AG08395 (cell line): ENCODE results near the gene EPS8.

Source experiments
- DNase-seq: peaks from one replicate; pipeline ENCODE4 v3.0.0; 2012; ENCODE audit warnings: mixed read lengths, low spot score

Gene EPS8

GRCh38 chr12:15789220-15790171 is at the start of gene EPS8:
EPS8 (minus strand) TSS chr12:15789388; CDS start chr12:15682951, 106,437 bp downstream.
- peak; percentile 96 for DNase-seq

DNA sequence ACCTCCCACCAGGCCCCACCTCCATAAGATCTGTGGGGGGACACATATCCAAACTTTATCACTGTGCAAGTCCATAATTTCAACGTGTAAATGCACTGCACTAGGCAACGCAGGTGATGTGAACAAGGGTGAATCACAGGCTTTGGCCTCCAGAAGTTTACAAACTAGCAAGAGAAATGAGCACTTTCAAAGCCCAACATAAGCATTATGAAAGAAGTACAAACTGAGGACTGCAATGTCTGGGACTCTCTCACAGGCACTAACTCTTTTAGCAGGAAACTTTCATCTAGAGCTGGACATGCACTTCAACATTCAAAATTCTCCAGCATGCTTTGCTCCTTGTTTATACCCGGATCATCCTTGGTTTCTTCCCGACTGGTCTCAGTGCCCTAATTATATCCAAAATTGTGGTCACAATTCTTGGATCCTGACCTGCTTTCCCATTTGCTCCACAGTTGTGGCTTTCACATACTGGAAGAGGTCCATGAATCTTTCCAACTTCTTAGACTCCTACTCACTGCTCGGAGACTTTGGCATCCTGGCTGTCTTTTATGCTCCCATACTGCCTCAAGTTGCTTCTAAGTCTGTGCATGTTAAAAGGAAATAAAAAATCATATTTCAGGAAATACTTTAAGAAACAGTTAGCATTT is 48.1 kb upstream of the EPS8 start:
- DNase-seq, result peak; percentile 70

DNA sequence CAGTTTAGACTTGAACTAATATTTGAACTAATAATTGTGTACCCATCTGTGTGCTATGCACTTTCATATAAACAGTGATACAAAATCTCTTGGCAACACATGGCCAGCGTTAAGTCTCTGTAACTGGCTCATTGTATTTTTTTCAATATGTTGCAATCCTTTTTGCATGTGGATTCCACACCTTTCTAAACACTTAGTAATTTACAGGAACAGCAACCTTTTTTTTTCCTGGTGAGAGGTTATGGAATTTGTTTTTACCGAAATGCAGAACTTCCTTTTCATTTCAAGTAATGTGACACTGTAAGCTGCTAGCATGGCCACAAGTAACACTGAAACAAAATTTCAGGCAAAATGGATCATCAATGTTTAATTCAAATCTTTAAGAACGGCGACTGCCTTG is 45.4 kb upstream of the EPS8 start:
- DNase-seq, result no peak

DNA sequence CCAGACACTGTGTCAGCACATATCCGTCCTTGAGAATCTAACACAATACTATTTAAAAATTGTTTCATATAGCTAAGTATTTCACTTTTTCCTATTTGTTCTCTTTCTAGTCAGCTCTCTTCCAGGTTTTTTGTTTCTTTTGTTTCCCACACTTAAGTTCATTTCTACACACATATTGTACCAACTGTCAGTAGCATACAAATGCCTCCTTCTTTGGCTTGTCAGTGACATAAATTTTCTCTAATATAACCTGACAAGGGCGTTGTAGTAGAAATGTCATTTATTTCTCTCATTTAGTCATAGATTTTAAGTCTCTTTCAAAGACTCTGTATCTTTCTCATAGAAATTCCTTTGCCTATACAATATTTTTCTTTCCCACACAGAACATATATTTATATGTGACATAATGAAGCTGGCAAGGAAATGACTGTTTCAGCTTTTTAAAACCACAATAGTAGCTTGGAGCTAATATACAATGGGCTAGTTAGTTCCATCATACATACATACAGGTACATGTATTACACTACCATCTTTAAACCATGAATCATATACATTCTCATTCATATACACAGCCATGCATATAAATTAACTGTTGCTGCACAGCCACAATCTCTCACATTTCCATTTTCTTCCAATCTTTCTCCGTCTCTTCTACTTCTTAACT is 42.3 kb upstream of the EPS8 start:
- DNase-seq, result no peak

DNA sequence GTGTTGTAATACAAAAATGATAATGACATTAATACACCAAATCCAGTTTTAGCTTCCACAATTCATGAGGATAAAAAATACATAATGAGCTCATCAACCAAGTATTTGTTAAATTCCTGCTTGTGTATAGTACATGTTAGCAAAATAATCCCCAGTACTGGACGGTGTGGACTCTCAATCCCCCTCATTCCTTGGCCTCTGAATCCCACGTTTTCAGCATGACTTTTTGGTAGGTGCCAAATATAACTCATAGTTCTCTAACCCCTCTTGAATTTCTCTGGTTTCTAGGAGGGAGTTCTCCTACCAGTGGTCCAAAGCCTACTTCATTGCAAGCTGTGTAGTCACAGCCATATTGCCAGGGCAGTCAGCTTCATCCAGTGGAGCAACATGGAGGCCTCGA is 41.4 kb upstream of the EPS8 start:
- peak; percentile 51 for DNase-seq

GRCh38 chr12:15829949-15830348 is 40.8 kb upstream of the EPS8 start:
- DNase-seq, result peak; percentile 57

- no peak for DNase-seq
Measured at GRCh38 chr12:15829255-15829654, 40.1 kb upstream of the EPS8 start.

DNA sequence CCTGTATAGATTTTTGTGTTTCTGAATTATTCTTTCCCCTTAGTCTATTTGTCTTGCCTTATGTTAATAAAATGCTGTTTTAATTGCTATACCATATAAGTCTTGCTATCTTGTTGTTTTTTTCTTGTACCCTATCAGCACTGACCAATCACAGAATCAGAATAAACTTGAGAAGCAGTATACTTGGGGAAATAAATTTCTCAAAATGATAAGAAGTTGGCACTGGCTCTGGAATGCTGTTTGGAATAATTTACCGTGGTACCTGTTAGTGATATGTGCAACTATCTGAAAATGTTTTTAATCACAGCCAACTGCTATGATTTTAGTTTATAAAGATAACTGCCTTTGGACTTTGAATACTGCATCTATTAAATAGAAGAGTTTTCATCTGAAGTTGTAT is 37.9 kb upstream of the EPS8 start:
- DNase-seq, result no peak

DNA sequence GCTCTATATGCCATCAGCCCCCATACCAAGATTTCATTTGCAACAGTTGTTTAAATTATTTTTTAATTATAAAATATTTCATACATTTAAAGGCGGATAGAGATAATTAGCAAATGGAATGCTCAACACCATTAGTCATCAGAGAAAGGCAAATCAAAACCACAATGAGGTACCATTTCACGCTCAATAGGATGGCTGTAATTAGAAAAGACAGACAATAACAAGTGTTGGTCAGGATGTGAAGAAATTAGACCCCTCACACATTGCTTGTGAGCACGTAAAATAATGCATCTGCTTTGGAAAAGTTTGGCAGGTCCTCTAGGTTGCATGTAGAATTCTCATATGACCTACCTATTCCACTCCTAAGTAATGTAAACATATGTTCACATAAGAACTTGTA is 35.3 kb upstream of the EPS8 start:
- no peak for DNase-seq

GRCh38 chr12:15823360-15824128 is 34.4 kb upstream of the EPS8 start:
- DNase-seq, result no peak

DNA sequence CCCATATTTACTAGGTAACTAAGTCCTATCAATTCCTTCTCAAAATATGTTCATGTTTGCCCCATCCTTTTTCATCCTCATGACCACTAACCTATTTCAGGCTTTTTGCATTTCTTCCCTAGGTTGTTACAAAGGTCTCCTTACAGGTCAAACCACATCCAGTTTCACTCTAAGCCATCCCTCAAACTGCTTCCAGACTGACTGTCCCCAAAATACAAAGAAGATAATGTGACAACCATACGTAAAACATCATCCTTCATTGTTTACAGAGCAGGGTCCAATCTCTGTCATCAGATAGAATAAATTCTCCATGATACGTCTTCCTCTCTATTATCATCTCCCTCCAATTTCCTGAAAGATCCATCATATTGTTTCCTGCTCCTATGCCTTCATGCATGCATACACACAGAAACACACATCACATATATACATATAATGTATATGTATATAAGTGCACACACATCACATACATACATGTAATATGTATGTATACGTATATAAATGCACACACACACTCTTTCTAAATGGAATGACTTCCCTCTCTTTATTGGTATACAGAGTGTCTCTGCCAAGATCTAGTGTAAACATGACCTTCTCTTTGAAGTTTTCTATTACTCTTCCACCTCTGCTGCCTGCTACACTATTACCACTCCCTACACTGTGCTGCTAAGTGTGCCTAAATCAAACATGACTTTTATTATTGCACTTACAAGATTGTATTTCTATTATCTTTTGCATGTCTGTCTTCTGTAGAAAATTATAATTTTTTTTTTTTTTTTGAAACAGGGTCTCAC is 30.7 kb upstream of the EPS8 start:
- no peak for DNase-seq

GRCh38 chr12:15818418-15818817 is 29.2 kb upstream of the EPS8 start:
- DNase-seq, result no peak

GRCh38 chr12:15815730-15816129 is 26.5 kb upstream of the EPS8 start:
- no peak for DNase-seq

DNA sequence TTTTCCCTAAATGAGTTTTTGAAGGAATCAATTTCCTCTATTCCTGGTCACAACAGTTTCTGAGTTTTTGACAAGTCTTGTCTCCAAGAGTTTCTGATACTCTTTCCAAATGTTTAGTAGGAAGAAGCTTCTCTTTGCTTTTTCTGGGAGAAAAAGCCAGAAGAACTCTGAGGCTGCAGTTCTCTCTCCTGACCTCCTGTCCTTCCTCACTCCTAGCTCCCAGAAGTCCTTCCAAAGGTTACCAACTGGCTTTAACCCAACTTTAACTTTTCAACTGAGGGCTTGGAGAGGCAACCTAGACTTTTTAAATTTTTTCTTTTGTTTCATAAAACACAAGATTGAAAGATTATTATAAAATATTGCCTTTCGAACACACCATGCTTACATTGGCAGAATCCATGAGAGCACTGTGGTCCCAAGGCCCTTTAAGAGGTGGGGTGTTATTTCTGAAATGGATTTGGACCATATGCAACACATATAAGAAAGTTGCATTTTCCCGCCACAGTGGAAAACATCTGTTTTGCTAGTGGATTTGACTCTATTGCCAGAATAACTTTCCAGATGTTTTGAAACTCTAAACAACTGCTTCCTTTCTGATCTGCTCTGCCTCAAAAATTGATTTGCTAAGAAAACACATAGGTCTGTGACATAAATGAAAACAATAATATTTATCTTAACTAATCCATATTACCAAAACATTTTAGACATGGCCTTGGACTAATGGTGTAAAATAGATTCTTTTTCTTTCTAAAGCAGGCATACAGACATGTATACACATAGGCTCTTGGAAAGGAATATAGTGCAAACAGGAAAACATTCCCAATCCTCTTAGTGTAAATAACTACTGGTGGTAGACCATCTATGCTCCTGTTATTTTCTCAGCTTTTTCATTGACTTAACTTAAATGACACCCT is 22.3 kb upstream of the EPS8 start:
- no peak for DNase-seq

DNA sequence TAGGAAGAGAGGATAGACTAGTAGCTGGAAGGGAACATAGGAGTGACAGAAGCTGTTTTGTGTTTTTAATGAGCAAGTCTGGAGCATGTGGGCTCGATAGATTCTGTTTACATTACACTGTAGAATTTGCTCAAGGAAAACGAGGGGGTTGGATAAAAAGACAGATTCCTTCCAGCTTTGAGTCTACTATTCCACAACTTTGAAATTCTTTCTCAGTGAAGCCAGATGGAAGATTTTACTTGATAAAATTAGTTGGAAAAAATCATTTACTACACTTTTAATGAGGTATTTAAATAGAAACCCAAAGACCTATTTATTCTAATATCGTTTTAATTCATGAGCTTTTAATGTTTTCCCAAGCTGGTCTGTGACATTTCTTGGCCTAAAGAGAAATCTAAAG is 19.5 kb upstream of the EPS8 start:
- no peak for DNase-seq

- no peak for DNase-seq
Measured at GRCh38 chr12:15808250-15808649, 19.1 kb upstream of the EPS8 start.

DNA sequence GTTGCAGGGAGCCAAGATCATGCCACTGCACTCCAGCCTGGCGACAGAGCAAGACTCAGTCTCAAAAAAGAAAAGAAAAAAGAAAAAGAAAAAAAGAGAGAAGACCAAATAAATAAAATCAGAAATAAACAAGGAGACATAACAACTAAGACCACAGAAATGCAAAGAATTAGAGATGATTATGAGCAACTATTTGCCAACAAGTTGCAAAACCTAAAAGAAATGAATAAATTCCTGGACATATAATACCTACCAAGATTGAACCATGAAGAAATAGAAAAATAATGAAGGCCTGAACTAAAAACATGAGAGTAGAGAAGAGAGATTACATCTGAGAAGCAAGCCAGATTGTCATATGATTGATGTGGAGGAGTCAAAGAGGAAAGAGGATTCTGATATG is 17.6 kb upstream of the EPS8 start:
- no peak for DNase-seq

GRCh38 chr12:15801770-15802744 is 12.9 kb upstream of the EPS8 start:
- no peak for DNase-seq

DNA sequence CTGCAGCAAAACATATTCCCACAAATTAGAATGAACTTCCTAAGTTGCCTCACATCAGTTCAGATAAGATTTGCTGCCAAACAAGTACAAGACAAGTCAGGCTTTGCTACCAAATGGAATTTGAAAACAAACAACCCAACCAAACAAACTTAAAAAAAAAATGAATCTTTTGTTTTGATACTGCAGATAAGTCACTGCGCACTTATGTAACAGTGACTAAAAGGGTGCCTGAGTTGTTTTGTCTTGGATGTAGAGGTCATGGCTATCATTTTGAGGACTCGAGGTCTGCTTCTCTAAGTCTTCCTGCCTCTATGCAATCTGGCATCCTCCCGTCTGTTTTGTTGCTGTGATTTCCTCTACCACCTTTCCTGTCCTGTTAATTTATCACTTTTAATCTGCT is 11.1 kb upstream of the EPS8 start:
- no peak for DNase-seq
